Activated CD8-positive, alpha-beta T cell treated with anti-CD3 and anti-CD28 coated beads, Interleukin-2, amount 10 ng/mL, durations not matched to agents 7 days and 5 days (primary cell): ENCODE data around the gene SERTAD2. TPM values are rescaled to one million over a fixed set of nuclear protein-coding genes. Genes with fewer than 3 reads are reported as not detected.

ENCODE experiments used
- ATAC-seq: fragments of 150-1000 bp; cut with Tn5 transposase; one replicate; pipeline ENCODE4 v1.10.0; 2021; ENCODE audit warnings: moderate library complexity
- CTCF ChIA-PET: fragments of 350-600 bp; sonication (Branson Sonifier 250); formaldehyde crosslinking; loops from one replicate; lab custom pipeline; 2021; ENCODE audit warnings: antibody characterized with exemption; lab: Charles Lee
- POLR2A ChIA-PET: fragments of 350-600 bp; sonication (Branson Sonifier 250); formaldehyde crosslinking; loops from one replicate; lab custom pipeline; 2021; ENCODE audit warnings: antibody characterized with exemption; lab: Charles Lee
- DNase-seq: peaks from one replicate; pipeline ENCODE4 v3.0.0-alpha.2; 2020
- H3K27ac Mint-ChIP-seq: one replicate; pipeline ENCODE4 v1.8.0; 2021; ENCODE audit warnings: mild to moderate bottlenecking, mixed read lengths
- H3K27me3 Mint-ChIP-seq: one replicate; pipeline ENCODE4 v1.8.0; 2021; ENCODE audit warnings: low read depth, mixed read lengths
- H3K36me3 Mint-ChIP-seq: one replicate; pipeline ENCODE4 v1.8.0; 2021; ENCODE audit warnings: low read depth, mixed read lengths
- H3K4me1 Mint-ChIP-seq: one replicate; pipeline ENCODE4 v1.8.0; 2021; ENCODE audit warnings: low read depth, mixed read lengths
- H3K4me3 Mint-ChIP-seq: one replicate; pipeline ENCODE4 v1.8.0; 2021; ENCODE audit warnings: mild to moderate bottlenecking, mixed read lengths
- H3K9me3 Mint-ChIP-seq: one replicate; pipeline ENCODE4 v1.8.0; 2022; ENCODE audit warnings: mixed read lengths; ENCODE audit not compliant: insufficient read depth
- total RNA-seq, 2 experiments: library from RNA; stranded (reverse); gene quantifications; one replicate each; pipeline ENCODE4 v1.2.3, GENCODE V29; 2021

The SERTAD2 gene
- total RNA-seq, 2 experiments from 2014 or later: 21.4 to 21.8 TPM

GRCh38 chr2:64656379-64656778 lies 2.7 kb upstream of the SERTAD2 start:
- no peaks in the 10 kb centered on the region for H3K9me3 Mint-ChIP-seq
- no peak for ATAC-seq
- ChIA-PET CTCF (interaction anchor here (1.2 to 14.9 kb wide), 12 partner anchors 8 to 174 kb away, joined by 3 to 276 read pairs (median 9); no protein-coding TSS in a partner anchor), POLR2A (interaction anchor here (1.0 to 9.1 kb wide), 6 partner anchors 8 to 94 kb away, joined by 3 to 144 read pairs (median 54); no protein-coding TSS in a partner anchor)
- H3K36me3 Mint-ChIP-seq: peaks cover 6% of the 10 kb centered on the region
- no peak overlapping the region for H3K4me3 Mint-ChIP-seq
- no peak for DNase-seq
- H3K4me1 Mint-ChIP-seq: peaks cover 48% of the 10 kb centered on the region
- no peaks in the 10 kb centered on the region for H3K27me3 Mint-ChIP-seq
- H3K27ac Mint-ChIP-seq: no peak overlapping the region

GRCh38 chr2:64655873-64656272 lies 2.2 kb upstream of the SERTAD2 start:
- ChIA-PET POLR2A (interaction anchor here (0.8 to 9.1 kb wide), 8 partner anchors 9 to 132 kb away, joined by 3 to 144 read pairs (median 19); no protein-coding TSS in a partner anchor), CTCF (interaction anchor here (0.9 to 14.9 kb wide), 18 partner anchors 9 to 207 kb away, joined by 3 to 276 read pairs (median 6); no protein-coding TSS in a partner anchor)
- no peaks in the 10 kb centered on the region for H3K27me3 Mint-ChIP-seq
- H3K36me3 Mint-ChIP-seq: peaks cover 6% of the 10 kb centered on the region
- DNase-seq: no peak
- H3K4me3 Mint-ChIP-seq: no peak overlapping the region
- no peak for ATAC-seq
- peaks cover 53% of the 10 kb centered on the region for H3K4me1 Mint-ChIP-seq
- H3K9me3 Mint-ChIP-seq: no peaks in the 10 kb centered on the region
- H3K27ac Mint-ChIP-seq: no peak overlapping the region

- Mint-ChIP-seq H3K27me3 (no peaks in the 10 kb centered on the region), H3K4me3 (peak overlapping the region; percentile 82), H3K36me3 (peaks cover 6% of the 10 kb centered on the region), H3K9me3 (no peaks in the 10 kb centered on the region), H3K4me1 (peaks cover 60% of the 10 kb centered on the region), H3K27ac (peak overlapping the region; percentile 88)
- DNase-seq (peak; percentile 50), ATAC-seq (no peak)
- POLR2A ChIA-PET: interaction anchor here (0.5 to 9.1 kb wide), 19 partner anchors 10 to 213 kb away, joined by 3 to 144 read pairs (median 4); no protein-coding TSS in a partner anchor
- CTCF ChIA-PET: interaction anchor here (0.9 to 14.9 kb wide), 27 partner anchors 10 to 212 kb away, joined by 3 to 276 read pairs (median 5); no protein-coding TSS in a partner anchor
These were observed 1.4 kb upstream of the SERTAD2 start for GRCh38 chr2:64655018-64655664.

- ChIA-PET POLR2A (interaction anchor here (0.5 to 9.1 kb wide), 33 partner anchors 10 to 214 kb away, joined by 3 to 144 read pairs (median 5); partner anchors contain the start of gene AFTPH), CTCF (interaction anchor here (0.9 to 14.9 kb wide), 34 partner anchors 10 to 213 kb away, joined by 3 to 276 read pairs (median 5); no protein-coding TSS in a partner anchor)
- ATAC-seq: peak; percentile 54
- peaks cover 6% of the 10 kb centered on the region for H3K36me3 Mint-ChIP-seq
- peak overlapping the region; percentile 82 for H3K4me3 Mint-ChIP-seq
- peak overlapping the region; percentile 88 for H3K27ac Mint-ChIP-seq
- peaks cover 61% of the 10 kb centered on the region for H3K4me1 Mint-ChIP-seq
- DNase-seq: peak; percentile 80
- no peaks in the 10 kb centered on the region for H3K9me3 Mint-ChIP-seq
- no peaks in the 10 kb centered on the region for H3K27me3 Mint-ChIP-seq
These were observed 524 bp upstream of the SERTAD2 start for GRCh38 chr2:64654063-64654811.

GRCh38 chr2:64652231-64653108 lies 1.2 kb downstream of the SERTAD2 start:
- Mint-ChIP-seq H3K4me1 (peaks cover 63% of the 10 kb centered on the region), H3K27me3 (no peaks in the 10 kb centered on the region), H3K4me3 (peak overlapping the region; percentile 85), H3K27ac (peak overlapping the region; percentile 90), H3K9me3 (no peaks in the 10 kb centered on the region), H3K36me3 (peaks cover 6% of the 10 kb centered on the region)
- POLR2A ChIA-PET: interaction anchor here (0.8 to 9.1 kb wide), 23 partner anchors 9 to 212 kb away, joined by 3 to 144 read pairs (median 7); partner anchors contain the start of gene AFTPH
- DNase-seq (peak; percentile 45), ATAC-seq (no peak)
- CTCF ChIA-PET: interaction anchor here (1.0 to 14.9 kb wide), 22 partner anchors 8 to 220 kb away, joined by 3 to 276 read pairs (median 5); partner anchors contain the start of gene AFTPH

- Mint-ChIP-seq H3K4me1 (peaks cover 67% of the 10 kb centered on the region), H3K27ac (no peak overlapping the region), H3K36me3 (peaks cover 6% of the 10 kb centered on the region), H3K27me3 (no peaks in the 10 kb centered on the region), H3K4me3 (peak overlapping the region; percentile 85), H3K9me3 (no peaks in the 10 kb centered on the region)
- ATAC-seq (no peak), DNase-seq (no peak)
- POLR2A ChIA-PET: interaction anchor here (0.6 to 9.1 kb wide), 8 partner anchors 11 to 206 kb away, joined by 3 to 144 read pairs (median 4); partner anchors contain the start of gene AFTPH
- CTCF ChIA-PET: interaction anchor here (1.0 to 14.9 kb wide), 24 partner anchors 7 to 320 kb away, joined by 3 to 276 read pairs (median 5); partner anchors contain the start of gene AFTPH
These were observed 2.1 kb downstream of the SERTAD2 start for GRCh38 chr2:64651590-64651989.

- ATAC-seq (no peak), DNase-seq (no peak)
- Mint-ChIP-seq H3K4me3 (peak overlapping the region; percentile 85), H3K27me3 (no peaks in the 10 kb centered on the region), H3K36me3 (peaks cover 6% of the 10 kb centered on the region), H3K4me1 (peaks cover 71% of the 10 kb centered on the region), H3K27ac (no peak overlapping the region), H3K9me3 (no peaks in the 10 kb centered on the region)
- ChIA-PET CTCF (interaction anchor here (0.8 to 14.9 kb wide), 21 partner anchors 6 to 322 kb away, joined by 3 to 276 read pairs (median 5); no protein-coding TSS in a partner anchor), POLR2A (interaction anchor here (0.7 to 9.1 kb wide), 4 partner anchors 79 to 170 kb away, joined by 3 to 144 read pairs (median 40); no protein-coding TSS in a partner anchor)
These were observed 2.9 kb downstream of the SERTAD2 start for GRCh38 chr2:64650722-64651338.

- H3K27ac Mint-ChIP-seq: no peak overlapping the region
- POLR2A ChIA-PET: interaction anchor here (0.9 to 9.1 kb wide), 4 partner anchors 43 to 170 kb away, joined by 4 to 144 read pairs (median 40); no protein-coding TSS in a partner anchor
- peaks cover 70% of the 10 kb centered on the region for H3K4me1 Mint-ChIP-seq
- DNase-seq: no peak
- no peak for ATAC-seq
- CTCF ChIA-PET: interaction anchor here (0.8 to 14.9 kb wide), 20 partner anchors 6 to 322 kb away, joined by 3 to 276 read pairs (median 5); no protein-coding TSS in a partner anchor
- H3K36me3 Mint-ChIP-seq: peaks cover 6% of the 10 kb centered on the region
- no peaks in the 10 kb centered on the region for H3K27me3 Mint-ChIP-seq
- H3K9me3 Mint-ChIP-seq: no peaks in the 10 kb centered on the region
- peak overlapping the region; percentile 85 for H3K4me3 Mint-ChIP-seq
These were observed 3.4 kb downstream of the SERTAD2 start for GRCh38 chr2:64650296-64650695.

GRCh38 chr2:64649626-64650025 lies 4.1 kb downstream of the SERTAD2 start:
- Mint-ChIP-seq H3K4me1 (peaks cover 69% of the 10 kb centered on the region), H3K27ac (peak overlapping the region; percentile 71), H3K36me3 (peaks cover 6% of the 10 kb centered on the region), H3K4me3 (peak overlapping the region; percentile 59), H3K27me3 (no peaks in the 10 kb centered on the region), H3K9me3 (no peaks in the 10 kb centered on the region)
- POLR2A ChIA-PET: interaction anchor here (0.9 to 9.1 kb wide), 5 partner anchors 40 to 171 kb away, joined by 4 to 144 read pairs (median 4); no protein-coding TSS in a partner anchor
- CTCF ChIA-PET: interaction anchor here (0.9 to 14.9 kb wide), 19 partner anchors 9 to 319 kb away, joined by 3 to 276 read pairs (median 6); no protein-coding TSS in a partner anchor
- DNase-seq: no peak
- ATAC-seq: no peak
